HG02798 (cell line): ENCODE measurements around the gene KPNB1.

Experiments used
- ATAC-seq: cut with Tn5 transposase; IDR thresholded peaks from one replicate; pipeline ENCODE4 v1.9.1; 2021; ENCODE audit warnings: mild to moderate bottlenecking; ENCODE audit not compliant: unreplicated experiment, poor library complexity

KPNB1 gene

DNA sequence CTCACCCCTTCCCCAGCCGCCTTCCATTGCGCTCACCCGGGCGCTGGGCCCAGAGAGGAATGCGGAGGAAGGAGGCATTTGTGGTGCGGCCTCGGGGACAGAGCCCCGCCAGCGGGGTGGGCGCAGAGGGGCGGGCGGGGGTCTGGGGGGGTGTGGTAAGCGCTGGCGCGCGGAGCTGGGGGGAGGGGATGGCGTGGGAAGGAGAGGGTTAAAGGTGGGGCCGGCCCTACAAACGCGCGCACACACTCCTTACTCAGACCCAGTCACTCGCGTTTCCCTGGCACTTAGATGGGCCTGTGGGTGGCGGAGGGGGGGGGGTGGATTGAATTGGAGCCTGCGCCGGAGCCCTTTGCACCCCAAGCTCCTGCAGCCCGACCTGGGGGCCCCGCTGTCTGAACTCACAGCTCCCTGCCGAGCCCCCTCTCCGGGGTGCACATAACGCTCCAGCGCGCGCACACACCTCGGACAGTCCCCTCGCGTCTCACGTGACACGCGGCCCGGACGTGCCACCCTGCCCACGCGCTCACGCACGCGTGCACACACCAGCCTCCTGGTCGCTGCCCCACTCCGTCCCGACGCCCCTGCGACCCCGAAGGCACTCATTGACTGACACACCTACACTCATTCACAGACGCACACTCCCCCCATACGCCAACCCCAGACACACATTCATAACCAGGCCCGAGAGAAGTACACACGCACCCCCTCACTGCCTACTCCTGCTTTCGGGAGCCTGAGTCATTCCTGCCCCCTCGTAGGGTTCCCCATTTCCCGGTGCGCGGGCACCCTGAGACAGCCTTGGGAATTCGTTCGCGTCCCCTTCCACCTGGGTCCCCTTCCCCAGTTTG lies 45.1 kb downstream of the KPNB1 start:
- ATAC-seq, result no peak

DNA sequence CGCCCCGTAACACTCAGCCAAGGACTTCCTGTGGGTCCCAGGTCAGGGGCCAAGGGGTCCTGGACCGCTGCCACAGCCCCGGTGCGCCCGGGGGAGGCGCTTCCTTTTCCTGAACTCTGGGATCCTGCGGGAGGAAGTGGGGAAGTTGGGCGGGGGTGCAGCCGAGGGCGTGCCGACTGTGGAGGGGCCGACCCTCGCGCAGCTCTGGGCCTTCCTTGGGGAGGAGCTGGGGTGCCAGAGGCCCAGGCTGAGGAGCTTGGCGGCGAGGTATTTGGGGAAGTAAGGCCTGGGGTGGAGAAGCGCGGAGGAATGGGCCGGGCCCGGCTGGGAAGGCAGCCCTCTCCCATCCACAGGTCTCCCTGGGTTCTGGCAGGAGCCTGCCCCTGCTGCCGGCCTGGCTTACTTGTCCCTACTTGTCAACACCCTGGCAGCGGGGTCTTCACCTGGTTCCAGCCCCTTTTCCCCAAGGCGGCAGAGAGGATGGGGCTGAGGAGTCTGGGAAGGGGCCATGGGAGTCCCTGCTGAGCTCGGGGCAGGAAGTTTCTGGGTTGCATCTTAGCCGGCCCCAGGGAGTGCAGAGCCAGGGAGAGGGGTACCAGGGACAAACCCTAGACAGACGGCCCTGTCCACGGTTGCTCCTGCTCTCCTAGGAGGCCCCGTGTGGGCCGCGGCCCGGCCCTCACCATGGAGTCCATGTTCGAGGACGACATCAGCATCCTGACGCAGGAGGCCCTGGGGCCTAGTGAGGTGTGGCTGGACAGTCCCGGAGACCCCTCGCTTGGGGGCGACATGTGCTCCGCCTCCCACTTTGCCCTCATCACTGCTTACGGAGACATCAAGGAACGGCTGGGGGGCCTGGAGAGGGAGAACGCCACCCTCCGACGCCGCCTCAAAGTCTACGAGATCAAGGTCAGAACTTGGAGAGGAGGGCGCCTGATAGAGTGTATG lies 46.0 kb downstream of the KPNB1 start:
- no peak for ATAC-seq

DNA sequence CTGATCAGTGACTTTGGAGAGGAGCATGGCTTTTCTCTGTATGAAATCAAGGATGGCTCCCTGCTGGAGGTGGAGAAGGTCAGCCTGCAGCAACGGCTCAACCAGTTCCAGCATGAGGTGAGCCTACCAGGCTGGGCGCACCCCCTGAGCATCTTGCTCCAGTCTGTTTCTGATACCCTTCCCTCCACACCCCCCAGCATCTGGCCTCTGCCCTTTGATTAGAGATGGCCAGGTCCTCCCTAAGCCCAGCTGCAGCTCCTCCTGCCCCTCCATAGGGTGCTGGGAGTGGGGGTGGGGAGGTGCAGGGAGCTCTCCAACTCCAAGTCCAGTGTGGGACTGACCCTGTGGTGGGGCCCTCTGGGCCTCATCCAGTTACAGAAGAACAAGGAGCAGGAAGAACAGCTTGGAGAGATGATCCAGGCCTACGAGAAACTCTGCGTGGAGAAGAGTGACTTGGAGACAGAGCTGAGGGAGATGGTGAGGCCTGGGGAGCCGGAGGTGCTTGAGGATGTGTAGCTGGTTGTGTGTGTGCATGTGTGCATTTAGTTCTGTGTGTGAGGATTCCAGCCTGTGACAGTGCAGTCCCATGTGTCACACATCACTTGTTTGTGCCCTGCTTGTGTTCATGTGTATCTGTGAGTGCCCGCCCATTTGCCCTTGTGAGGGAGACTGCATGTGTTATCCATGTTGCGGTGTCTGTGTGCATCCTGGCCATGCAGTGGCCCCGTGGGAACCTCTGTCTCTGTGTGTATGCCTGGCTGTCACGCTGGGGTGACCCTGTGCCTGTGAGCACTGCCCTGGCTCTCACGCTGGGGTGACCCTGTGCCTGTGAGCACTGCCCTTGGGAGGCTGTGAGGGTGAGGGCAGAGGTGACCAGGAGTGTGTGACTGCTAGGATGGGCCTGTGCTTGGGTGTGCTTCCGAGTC lies 47.3 kb downstream of the KPNB1 start:
- no peak for ATAC-seq

DNA sequence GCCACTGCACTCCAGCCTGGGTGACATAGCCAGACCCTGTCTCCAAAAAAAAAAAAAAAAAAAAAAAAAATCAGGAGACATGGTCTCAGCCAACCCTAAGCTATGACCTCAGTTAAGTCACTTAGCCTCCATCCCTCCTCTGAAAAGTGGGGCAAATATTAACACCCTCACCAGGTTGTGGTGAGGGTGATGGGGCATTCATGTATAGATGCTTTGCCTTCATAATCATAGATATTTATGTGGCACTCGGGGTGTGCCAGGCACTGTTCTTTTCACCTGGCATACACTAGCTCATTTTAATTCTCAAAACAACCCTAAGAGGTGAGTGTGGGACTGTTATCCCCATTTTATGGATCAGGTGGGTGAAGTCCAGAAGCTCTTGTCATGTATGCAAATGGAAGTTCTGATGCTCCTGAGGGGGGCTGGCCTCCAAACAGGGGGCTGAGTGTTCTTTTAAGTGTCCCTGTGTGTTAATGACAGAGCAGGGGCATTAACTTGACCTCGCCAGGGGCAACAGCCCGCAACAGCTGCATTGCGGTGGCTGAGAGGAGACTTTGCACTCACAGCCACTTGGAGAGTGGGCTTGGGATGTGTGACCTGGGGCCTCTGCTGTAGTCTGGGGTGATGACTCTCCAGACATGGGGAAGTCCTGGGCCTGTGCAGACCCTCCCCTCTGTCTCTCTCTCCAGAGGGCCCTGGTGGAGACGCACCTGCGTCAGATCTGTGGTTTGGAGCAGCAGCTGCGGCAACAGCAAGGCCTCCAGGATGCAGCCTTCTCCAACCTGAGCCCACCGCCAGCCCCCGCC lies 48.4 kb downstream of the KPNB1 start:
- ATAC-seq, result no peak

DNA sequence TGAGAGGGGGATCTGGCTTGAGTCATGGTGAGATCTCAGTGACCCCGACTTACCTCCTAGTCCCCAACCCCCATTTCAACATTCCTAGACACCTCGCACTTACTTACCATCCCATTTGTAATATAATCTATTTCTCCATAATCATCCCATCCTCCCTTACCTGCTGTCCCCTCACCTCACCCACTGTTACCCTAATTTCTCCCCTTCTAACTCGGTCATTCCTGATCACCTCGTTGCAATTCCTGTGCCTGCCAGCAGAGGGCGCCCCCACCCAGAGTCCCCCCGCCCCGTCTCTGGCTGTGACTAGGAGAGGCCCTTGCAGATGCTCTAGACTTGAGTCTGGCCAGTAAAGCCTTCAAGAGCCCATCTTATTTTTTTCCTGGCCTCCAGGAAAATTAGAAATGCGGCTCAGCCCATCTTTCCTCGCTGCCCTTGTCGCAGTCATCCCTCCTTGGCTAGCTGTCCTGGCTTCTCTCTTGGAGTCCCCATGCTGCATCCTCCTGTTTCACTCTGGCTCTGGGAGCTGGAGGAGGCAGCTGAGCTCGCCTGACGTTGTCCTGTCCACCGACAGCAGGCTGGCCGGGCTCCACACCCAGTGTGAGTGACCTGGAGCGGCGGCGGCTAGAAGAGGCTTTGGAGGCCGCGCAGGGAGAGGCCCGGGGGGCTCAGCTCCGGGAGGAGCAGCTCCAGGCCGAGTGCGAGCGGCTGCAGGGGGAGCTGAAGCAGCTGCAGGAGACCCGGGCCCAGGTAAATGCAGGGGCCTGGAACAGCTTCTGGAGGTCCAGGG lies 49.2 kb downstream of the KPNB1 start:
- ATAC-seq, result no peak

DNA sequence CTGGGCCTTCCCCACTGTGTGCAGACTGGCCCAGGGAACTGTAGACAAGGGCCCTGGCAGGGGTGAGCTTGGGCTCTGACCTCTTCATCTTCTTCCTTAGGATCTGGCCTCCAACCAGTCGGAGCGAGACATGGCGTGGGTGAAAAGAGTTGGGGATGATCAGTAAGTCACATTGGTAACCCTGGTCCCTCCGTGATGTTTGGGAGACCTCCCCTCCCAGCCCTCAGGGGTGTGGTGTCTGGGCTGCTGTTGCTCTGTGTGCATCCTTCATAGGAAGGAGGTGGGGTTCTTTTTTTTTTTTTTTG lies 49.8 kb downstream of the KPNB1 start:
- ATAC-seq, result no peak

DNA sequence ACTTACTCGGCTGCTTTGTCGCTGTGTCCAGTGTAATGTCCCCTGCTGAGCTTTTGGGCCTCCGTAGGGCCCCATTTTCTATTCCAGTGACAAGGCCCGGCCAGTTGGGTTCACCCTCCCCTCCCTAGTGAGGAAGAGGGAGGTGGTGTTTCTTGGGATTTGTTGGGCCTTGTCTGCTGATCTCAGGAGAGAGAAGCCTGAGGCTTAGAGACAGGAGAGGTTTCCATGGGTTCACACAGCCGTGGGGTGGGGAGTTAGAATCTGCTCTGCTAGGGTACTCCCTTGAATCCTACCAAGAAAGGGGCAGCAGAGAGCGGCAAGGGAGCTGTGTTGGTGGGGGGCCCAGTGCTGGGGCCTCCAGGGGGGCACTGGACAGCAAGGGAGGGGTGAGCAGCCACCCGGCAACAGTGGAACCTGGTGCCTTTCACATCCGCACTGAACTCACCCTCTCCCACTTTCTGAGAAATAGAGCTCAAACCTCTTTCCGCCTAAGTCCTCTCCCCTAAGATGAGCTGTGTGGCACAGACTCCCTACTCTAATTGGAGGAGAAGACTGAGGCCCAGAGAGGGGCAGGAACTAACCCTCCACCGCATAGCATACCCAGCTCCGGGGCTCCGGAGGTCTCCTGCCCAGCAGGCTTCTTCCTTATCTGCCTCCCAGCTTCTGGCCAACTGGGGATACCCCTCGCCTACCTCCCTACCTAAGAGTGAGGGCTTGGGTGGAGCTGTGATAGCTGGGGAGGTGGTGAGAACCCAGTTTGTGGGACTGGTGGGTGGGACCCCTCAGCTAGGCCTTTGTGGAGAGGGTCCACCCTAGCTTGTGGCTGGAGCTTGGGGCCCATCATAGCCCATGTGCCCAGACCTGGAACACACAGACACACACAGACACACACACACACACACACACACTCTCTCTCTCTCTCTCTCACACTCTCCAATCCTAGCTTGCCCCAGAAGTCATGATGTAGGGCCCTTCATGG lies 51.0 kb downstream of the KPNB1 start:
- no peak for ATAC-seq

DNA sequence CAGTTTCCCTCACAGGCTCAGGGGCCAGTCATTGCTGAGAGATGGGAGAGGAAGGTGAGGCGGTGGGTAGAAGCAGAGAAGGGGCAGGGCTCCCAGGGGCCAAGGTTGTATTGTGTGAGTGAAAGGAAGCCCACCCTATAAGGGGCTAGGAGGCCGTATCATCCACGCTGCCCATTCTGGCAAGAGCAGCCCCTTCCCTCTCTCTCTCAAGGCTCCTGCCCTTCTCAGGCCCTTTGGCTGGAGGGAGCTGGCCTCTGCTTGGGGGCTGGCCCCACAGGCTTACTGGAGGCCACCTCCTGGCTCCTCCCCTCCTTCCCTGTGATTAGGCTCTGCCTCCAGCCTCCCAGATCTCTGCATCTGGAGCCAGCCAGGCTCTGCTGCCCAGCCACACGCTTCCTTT lies 51.9 kb downstream of the KPNB1 start:
- no peak for ATAC-seq

DNA sequence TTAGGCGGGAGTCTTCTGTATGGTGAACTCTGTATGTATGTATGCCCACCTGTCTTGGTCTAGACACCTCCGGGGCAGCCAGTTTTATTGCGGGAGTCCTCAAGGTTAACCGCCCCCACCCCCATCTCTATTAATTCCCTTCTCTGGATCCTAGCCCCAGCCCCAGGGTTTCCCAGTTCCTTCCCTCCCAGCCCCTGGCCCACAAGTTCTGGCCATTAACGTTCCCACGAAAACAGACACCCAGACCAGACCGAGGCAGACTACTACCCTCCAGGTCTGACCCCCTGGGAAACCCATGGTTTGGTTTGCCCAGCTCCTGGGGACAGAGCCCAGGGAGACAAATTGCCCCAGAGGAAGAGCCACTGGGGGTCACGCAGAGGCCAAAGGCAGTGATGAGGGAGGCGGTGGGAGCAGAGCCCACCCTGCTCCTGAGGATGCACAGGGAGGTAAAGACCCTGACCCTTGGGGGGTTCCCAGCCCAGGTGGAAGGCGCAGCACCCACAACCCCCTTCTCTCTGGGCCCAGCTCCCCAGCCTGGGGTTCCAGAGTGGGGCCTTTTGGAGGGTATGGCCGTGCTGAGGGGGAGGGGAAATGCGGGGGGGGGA lies 52.8 kb downstream of the KPNB1 start:
- no peak for ATAC-seq

DNA sequence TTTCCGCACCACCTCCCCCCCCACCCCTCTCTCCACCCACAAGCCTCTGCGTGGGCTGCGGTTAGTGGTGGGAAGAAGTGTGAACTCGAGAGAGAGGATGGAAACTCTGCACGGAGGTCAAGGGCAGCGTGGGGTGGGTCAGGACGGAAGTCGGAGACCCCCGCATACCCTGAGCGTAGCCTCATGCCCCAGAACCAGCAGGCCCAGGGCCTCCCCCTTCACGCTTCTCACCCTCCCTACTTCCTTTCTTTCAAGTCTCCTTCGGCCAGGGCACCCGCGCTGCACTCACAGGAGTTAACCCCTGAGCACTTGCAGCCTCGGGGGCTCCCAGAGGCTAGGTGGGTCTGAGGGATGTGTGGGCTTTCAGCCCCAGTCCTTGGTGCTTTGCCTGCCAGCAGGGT lies 53.5 kb downstream of the KPNB1 start:
- no peak for ATAC-seq

DNA sequence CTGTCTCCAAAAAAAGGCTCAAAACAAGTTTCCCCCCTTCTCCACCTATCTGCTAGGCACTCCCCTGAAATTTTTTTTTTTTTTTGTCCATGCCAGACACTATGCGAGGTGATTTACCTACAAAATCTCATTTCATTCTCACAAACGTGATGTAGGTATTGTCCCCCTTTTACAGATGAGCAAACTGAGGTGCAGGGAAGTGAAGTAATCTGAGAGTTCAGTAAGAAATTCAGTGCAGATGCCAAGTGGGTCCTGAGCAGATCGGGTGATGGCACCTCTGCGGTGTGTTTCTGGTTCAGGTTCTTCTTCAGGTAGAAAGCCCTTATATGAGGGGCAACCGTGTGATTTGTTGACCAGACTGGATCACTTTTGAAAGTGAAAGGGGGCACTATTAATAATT lies 54.0 kb downstream of the KPNB1 start:
- no peak for ATAC-seq

DNA sequence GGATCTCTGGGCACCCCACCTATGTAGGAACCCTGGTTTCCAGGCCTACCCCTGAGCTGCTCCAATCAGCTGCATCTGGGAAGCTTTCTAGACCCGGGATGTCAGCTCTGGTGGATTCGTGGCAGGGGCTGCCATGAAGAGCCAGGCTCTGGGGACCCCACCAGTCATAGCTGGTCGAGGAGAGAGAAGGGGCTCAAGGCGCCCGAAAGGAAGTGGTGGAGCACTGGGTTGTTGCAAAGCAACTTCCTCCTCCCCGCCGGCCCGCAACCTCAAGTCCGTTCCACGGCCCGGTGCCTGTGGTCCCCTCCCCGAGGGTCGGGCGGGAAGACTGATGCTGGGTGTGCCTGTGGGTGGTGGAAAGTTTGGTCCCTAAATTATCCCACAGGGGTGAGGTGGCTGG lies 54.4 kb downstream of the KPNB1 start:
- ATAC-seq, result no peak

DNA sequence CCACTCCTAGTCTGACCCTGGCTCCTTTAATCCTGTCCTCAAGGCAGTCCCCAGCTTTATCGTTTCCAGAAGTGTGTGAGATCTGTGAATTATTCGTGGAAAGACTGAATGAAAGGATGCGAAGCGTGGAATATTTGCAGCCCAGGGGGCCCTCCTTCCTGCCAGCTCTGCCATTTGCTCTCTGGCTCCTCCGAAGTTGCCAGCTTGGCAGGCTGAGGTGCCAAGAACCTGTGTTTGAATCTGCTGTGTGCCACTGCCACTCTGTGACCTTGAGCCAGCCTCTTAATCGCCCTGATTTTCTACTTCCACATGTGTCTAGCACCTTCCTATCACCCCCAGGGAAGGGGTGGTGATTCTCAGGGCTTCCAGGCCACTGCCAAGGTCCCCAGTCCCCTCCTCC lies 55.0 kb downstream of the KPNB1 start:
- no peak for ATAC-seq

DNA sequence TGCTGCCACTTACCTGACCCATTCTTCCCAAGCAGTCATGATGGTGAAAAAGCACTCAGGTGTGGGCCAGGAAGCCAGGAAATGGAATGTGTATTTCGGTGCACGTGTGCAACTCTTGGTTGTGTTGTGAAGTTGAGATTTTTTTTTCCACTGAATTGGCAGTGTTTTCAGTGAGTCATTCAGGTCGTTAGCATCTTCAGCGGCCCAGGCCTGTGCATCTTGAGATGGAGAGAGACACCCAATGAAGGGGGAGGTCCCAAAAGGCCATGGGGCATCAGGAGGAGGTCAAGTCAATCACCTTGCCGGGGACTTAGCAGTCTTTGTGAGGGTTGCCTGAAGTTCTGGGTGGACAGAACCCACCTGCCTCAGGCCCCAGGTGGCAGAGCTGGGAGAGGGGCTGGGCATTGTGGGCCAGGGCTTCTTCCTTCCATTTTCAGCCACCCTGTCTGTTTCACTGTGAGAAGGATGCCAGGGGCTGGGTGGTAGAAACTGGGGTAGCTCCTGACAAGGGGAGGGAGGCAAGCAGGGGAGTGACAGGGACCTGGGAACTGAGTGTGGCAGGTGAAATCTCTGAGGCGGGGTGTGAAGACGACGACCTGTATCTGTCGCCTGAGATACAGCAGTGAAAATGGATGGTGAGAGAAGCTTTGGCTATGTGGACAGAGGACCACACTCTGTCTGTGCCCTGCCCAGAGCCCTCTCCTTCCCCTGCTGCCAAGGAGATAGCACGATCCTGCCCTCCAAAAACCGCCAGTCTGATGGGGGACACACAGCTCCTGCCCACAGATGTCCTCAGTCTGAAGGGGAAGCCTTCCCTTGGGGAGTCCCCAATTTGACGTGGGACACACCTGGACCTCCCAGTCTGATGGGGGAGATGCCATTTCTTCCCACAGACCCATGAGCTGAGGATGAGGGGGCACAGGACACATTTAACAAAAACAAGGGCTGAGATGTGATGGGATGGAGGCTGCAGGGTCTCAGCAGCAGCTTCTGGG lies 56.1 kb downstream of the KPNB1 start:
- ATAC-seq, result no peak

DNA sequence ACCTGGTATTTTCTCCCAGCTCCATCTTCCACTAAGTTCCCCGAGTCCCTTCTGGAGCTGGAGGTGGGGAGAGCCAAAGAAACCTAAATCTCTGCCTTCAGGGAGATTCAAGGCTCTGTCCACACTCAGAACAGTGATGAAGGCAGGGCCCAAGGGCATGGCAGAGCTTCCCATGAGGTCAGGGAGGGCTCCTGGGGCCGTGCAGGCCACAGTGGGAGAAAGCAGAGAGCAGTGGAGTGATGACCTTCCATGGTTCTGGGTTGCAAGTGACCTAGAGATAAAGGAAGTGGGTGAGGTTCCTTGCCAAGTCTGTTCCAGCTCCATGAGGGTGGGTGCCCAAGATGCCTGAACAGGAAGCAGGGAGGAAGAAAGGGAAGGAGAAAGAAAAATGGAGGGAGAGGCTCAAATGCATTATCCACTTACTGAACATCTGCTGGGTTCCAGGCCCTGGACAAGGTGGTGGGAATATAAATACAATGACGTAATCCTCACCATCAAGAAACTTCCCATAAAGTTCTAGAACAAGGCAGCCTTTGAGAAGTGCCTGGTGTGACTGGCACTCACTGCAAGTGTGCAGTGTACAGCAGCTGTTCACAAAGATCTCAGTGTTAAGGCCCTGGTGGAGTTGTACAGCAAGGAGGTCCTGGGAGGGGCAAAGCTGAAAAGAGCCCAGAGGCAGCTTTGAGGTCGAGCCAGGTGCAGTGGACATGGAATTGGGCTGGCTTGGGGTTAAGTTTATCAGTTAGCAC lies 57.5 kb downstream of the KPNB1 start:
- no peak for ATAC-seq

DNA sequence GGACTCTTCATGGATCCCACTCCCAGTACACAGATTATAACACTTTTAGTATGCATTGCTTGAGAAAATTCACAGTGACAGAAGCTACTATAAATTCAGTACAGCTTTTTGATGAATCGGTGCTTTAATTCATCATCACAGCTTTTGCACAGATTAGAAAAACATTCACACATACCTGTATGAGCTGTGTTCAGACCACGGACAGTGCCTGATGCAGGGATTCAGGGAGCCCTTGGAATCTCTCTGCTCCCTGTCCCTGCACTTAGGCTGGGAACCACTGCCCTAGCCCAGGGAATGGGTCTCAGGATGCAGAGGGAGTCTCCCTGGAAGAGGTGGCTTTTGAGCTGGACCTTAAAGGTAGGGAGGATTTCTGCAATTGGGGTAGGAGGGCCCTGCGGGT lies 58.2 kb downstream of the KPNB1 start:
- no peak for ATAC-seq
